ENCODE measurements around the gene TBC1D1.

GRCh38 chr4:38119668-38120385 is 228.9 kb downstream of the TBC1D1 start:
- TF ChIP-seq CTCF (optimal IDR thresholded peaks at IDR 0.05 in 1 of 3, IDR thresholded peaks at IDR 0.05 in 1 of 3, conservative IDR thresholded peaks at IDR 0.05 in 1 of 3; ENCODE audit: extremely low read depth in 1 of 3, insufficient read depth in 2 of 3, low read length in 3 of 3): no peak
- no peak for TF ChIP-seq EZH2 (IDR thresholded peaks at IDR 0.05; ENCODE audit: low read length)

Data from keratinocyte (primary cell).